HG03139 (cell line): ENCODE results near the gene COG6.

ENCODE experiments used
- ATAC-seq: cut with Tn5 transposase; IDR thresholded peaks from one replicate; pipeline ENCODE4 v1.9.1; 2021; ENCODE audit not compliant: unreplicated experiment

COG6 gene

DNA sequence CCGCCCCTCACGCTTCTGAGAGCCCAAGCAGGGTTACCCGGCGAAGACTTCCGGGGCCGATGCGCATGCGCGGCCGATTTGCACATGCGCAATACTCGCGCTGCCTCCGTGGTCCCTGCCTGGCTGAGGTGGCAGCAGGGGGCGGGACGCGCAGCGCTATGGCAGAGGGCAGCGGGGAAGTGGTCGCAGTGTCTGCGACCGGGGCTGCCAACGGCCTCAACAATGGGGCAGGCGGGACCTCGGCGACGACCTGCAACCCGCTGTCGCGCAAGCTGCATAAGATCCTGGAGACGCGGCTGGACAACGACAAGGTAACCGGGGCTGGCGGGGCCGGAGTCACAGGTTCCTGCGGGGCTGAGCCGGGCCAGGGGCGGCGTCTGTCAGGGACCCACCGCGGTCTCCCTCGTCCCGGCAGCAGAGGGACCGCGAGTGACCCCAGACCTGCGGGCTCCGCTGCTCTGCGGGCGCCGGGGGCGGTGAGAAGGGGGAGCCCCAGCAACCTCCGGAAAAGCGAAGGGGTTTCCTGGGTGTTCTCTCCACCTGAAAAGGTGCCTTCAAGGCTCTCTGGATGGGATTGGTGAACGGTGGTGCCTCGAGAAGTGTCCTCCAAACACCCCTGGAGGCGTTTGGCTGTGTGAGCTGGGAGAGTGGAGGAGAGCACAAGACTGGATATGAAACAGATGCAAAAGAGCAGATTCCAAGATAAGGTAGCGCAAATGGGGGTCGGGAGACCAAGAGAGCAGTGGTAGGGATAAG, at the start of gene COG6:
Gene COG6 (plus strand): TSS at position 94 of the 756 bp plus-strand sequence. CDS start 65 bp downstream, at position 159.
- peak; percentile 88 for ATAC-seq

DNA sequence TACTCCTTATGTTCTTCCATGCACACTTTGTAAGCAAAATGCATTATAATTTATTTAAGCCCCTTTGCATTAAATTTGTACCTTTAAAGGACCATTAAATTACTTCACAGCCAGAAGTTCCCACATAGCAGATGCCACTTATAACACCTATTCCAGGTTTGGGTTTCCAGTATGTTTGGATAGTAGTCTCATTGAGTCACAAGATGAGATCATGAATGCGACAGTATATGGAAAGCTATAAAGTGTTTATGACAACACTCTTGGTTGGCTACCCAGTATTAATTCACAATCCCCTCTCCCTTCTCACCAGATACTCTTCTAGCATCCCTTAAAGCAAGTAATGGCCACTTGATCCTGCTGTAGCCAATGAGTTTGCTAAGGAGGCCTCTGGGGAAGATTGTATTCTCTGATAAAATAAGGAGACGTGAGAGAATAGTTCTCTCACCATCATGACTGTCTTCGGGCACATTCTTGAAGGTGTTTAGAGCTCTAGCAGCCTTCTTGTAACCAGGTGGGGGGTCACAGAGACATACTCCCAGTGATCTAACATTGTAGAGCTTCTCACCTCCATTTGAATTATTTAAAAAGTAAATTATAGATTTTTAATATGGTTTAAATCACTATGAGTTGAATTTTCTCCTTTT, 49.7 kb upstream of the COG6 start:
- no peak for ATAC-seq

DNA sequence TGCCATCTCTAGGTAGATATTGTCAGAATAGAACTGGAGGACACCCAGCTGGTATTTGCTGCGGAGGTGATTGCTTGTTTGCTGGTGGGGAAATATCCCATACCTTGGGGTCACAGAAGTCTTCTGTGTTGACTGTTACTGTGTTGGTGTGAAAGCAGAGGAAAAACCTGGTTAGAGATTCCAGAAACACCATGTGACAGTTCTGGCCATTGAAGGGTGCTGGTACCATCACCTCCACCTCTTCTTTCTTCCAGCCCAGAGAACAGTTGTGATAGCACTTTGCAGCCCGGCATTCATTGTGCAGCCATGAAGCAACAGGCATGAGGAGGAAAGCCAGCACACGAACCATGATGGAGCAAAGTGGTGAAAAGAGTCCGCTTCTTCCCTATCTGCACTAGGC, 47.6 kb upstream of the COG6 start:
- ATAC-seq = no peak

DNA sequence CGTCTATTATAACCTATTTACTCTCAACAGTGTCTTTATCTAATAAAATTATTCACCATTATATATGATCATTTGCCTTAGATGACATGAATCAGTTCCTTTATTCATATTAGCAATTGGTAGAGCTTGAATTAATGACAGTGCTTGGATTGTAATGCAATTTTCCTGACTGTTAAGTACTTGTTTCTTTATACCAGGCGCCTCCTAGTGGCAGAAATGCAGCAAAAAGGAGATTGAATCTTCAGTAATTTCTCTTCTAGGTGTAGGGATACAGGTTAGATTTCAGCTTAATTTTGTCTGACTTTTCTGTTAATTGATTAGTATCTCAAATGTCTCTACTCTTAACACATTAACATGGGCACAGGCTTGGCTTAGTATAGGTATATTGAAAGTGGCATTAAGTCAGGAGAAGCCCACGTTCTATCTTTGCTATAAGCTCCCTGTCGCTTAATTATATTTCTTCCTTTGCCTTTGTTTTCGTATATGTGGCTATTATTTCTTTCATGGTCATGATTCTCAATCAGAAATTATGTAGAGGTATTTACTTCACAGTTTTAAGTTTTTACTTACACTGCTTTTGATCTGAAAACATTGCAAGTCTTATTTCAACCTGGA, 43.3 kb upstream of the COG6 start:
- ATAC-seq = no peak

DNA sequence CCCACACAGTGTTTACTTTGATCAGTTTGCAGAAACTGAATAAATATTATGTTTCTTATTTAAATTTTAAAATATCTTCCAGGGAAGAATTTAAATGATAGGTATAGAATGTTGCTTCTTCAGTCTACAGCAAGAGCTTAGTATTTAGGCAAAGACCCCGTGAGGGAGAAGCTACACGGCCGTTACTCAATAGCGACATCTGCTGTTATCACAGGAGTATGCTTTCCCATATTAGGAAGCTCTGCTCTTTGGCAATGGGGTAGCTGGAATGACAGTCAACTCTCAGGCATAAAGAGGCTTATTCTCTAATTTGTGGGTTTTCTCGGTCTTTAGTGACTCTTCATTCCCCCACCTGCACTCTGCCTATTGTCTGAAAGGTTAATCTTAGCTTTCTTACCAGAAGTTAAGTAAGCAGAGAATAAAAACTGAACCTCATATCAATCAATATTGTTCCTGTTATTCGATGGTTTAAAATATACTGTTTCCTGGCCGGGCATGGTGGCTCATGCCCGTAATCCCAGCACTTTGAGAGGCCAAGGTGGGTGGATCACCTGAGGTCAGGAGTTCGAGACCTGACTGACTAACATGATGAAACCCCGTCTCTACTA, 39.3 kb upstream of the COG6 start:
- peak; percentile 60 for ATAC-seq

DNA sequence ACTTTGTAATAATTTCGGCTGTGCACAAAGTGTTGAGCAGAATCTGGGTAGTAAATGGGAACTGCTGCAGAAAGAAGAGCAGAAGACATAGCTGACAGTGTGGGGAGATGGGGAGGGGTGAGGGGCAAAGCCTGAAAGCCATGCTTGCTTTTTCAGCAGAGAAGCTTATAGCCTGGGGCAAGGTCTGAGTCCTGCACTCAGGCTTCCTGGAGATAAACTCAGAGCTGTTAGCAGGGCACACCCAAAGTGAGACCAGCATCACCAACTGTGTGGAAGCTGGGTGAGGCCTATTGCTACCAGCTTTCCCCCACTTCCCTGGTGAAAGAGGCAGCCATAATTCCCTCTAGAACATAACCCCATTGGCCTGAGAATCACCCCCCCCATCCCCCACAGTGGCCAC, 36.9 kb upstream of the COG6 start:
- ATAC-seq = no peak

DNA sequence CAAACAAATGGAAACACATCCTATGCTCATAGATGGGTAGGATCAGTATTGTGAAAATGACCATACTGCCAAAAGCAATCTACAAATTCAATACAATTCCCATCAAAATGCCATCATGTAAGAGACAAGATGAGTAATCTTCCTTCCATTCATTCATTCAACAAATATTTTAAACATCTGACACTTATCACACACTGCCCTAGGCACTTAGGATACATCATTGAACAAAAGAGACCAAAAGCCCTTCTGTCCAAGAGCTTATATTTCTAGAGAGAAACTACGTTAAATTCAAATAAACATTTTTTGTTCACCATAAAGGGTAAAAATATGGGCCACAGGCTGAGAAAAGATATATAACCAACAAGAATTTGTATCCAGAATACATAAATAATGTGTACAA, 32.0 kb upstream of the COG6 start:
- no peak for ATAC-seq

DNA sequence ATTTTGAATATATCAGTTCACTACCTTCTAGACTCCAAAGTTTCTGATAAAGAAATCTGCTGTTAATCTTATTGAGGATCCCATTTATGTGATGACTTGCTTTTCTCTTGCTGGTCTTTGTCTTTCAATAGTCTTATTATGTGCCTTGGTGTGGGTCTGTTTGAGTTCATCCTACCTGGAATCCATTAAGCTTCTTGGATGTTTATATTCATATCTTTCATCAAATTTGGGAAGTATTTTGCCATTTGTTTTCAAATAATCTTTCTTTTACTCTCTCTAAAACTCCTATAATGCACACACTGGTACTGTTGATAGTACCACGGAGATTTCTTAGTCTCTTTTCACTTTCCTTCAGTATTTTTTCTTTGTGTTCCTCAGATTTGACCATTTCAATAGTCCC, 24.2 kb upstream of the COG6 start:
- no peak for ATAC-seq

DNA sequence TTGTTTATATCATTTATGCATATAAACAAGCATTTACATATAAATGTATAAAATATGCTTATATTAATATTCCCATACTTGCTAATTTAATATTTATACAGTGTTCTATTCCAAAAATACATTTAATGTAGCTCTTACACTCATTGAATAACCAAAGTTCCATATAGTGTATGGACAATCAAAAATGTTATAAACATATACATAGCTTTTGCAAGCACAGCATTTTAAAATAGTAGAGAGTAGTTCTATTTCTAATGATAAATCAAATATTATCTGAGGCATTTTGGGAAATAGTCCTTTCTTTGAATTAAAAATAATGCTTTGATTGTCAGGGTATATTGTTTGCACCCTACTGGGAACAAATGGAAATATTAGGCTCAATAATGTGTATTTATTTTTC, 22.5 kb upstream of the COG6 start:
- ATAC-seq = no peak

DNA sequence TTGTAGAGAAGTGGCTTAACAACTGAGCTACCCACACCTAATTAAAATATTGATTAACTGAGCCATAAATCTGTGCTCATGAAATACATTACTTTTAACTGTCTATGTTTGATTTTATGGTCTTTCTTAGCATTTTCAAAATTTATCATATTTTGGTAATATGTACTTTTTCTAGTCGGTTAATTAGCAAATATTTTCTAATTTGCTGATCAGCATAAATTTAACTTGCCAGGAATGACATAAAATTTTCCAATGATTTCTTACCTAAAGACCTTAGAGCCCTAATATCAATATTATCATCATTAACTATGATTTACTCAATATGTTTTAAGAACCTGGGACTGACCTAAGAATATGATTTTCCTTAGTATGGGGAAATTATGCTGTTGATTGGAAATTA, 19.9 kb upstream of the COG6 start:
- no peak for ATAC-seq

DNA sequence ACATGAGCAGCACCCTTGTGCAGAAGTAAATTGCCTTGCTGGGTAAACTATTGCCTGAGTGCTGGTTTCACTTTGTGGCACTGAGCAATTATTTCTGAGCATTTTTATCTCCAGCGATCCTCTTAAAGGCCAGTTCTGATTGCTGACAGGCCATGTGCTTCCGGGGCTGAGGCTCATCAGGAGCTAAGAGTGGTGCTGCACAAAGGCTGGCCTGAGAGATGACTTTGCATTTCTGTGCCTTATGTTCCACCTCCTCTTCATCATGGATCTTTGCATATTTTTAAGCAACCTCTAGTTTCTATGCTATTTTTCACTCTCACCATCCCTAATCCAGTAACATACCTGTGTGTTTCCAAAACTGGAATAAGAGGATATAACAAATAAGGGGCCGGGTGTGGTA, 17.6 kb upstream of the COG6 start:
- no peak for ATAC-seq

DNA sequence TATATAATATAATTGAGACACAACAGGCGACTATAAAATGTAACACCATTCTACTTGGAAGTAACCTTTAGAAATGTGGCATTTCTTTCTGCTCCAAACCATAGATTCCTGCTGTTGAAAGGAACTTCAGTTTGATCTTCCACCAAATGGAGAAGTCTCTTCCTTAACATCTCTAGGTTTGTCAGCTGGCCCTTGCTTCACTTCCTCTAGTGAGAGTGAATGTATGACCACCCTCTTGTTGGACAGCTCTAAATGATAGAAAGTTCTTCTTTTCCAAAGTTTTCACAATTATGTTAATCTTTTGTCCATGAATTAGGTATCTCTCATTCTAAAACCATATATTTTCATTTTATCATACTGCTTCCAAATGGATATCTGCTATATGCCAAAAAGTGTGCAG, 13.8 kb upstream of the COG6 start:
- ATAC-seq = no peak

DNA sequence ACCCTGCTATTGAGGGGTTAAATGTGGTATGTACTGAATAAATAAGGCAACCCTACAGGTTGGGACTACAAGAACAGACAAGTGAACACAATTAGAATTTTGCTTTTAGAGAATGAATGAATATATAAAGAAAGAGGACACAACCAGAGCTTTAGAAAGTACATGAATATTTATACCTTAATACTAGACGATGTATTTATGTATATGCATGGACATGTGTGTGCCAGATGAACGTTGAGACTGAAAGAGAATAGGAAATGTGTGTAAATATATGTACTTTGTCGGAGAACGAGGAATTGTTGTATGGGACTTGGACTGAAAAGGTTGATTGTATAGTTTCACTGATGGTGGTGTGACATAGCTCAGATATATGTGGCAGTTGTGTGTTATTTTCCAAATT, 9.3 kb upstream of the COG6 start:
- no peak for ATAC-seq

DNA sequence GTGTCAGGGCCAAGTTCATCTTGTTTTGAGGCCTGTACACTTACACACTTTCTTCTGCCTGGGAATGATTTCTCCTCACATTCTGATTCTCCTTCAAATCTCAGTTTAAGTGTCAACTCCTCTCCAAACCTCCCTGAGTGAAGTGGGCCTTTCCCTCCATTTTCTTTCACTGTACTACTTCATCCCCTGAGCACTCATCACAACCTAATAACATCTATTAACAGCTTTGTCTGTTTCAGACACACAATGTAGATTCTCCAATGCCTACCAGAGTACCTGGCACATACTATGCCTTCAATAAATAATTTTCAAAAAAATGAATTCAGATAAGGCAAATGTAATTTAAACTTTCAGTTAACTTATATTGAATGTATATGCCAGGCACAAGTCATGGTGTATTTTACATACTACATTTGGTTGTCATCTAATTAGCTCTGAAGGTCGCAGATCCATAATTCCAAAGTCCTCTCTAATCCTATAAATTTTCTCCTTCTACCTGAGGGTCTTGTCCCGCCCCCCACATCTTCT, 357 bp upstream of the COG6 start:
- no peak for ATAC-seq

DNA sequence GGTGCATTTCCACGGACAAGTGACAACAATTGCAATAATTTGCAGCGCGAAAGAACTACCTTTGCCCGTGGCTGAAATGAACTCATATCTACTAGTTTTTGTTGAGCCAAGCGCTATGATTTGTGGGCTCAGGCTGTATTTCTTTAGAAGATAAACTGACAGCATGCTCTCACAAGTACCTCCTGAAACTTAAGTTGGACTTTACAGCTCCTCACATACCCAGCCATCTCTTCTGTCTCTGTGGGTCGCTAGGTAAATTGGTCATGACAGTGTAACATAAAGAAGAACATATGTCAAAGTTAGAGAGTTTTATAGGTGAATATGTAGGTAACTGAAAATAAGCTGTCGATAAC, 839 bp downstream of the COG6 start:
- ATAC-seq = no peak

DNA sequence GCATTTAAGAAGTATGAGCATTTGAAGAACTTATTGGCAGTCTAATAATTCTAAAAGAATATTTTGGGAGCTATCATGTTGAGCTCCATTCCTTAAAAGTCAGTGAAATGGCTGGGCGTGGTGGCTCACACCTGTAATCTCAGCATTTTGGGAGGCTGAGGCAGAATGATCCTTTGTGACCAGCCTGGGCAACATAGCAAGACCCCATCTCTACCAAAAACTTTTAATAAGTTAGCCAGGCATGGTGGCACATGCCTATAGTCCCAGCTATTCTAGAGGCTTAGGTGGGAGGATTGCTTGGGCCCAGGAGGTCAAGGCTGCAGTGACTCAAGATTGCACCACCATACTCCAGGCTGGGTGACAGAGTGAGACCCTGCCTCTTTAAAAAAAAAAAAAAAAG, 8.0 kb downstream of the COG6 start:
- no peak for ATAC-seq

DNA sequence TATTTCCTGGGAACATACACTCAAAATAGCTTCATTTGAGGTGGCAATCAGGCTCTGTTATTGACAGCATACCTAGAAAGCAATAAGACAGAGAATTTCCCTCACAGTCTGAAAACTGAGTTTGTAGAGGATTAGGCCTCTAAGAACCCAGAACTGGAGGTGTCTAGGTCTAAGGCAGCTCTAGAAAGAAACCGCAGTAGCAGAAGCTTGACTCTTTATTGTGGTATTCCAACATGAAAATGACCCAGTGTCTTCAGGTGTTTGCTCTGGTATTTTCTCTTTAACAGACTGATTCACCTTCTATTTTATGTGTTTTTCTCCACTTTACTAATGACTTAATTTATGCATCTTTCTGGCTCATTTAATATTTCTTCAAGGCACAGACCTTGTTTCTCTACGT, 8.5 kb downstream of the COG6 start:
- ATAC-seq = no peak

DNA sequence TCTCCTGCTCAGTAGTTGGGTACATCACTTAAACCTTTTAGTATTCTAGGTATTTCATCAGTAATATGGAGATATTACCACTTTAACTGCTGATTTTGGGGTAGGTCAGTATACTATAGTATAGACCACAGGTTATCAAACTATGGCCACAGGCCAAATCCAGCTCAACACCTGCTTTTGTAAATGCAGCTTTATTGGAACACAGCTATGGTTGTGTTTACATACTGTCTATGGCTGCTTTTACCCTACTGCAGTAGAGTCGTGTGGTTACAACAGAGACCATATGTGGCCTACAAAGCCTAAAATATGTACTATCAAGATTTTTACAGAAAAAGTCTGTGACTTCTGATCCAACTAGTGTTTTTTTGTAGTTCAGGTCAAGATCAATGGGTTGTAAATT, 10.3 kb downstream of the COG6 start:
- no peak for ATAC-seq

DNA sequence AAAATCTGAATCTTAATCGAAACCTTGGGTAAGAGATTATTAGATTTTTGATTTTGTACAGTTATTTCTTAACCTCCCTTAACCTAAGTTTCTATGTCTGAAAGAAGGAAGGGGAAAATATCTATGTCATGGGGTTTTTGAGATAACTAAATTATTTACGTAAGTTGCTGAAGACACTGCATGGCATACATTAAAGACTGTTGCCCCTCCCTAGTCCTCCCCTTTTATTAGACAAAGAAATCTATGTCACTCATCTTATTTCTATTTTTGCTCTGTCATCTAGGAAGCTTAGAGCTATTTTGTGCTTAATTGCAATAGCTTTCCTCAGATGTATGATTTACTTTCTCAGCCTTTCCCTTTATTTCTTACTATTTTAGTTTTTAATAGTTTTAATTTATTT, 15.0 kb downstream of the COG6 start:
- ATAC-seq = no peak

DNA sequence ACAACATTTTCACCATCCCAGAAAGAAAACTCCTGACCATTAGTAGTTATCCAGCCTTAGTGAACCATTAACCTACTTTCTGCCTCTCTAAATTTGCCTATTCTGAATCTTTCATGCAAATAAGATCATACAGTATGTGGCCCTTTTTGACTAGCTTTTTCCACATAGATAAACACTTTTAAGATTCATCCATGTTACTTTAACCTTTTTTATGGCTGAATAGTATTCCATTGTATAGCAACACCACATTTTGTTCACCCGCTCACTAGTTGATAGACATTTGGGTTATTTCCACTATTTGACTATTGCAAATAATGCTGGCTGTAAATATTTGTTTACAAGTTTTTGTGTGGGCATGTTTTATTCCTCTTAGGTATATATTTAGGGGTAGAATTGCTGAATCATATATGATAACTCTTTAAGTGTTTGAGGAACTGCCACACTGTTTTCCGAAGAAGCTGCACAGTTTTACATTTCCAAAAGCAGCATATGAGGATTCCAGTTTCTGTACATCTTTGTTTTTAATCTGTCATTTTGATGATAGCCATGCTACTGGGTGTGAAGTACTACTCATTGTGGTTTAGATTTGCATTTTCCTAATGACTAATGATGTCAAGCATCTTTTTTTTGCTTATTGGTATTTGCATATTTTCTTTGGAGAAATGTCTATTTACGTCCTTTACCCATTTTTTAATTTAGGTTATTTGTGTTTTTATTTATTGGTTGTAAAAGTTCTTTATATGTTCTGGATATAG, 17.1 kb downstream of the COG6 start:
- no peak for ATAC-seq

DNA sequence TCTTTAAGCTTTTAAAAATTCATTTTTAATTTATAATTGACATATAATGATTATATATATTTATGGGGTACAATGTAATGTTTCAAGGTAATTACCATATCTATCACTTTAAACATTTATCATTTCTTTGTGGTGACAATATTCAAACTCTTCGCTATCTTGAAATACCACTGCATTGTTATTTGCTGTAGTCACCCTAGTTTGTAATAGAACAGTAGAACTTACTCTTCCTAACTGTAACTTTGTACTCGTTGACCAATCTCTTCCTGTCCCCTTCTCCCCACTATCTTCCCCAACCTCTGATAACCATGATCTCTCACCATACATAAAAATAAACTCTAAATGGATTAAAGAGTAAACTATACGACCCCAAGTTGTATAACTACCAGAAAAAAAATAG, 20.4 kb downstream of the COG6 start:
- ATAC-seq = no peak
